Hematopoietic multipotent progenitor cell (in vitro differentiated cells): ENCODE results near the gene MOB1A. TPM values are rescaled to one million over a fixed set of nuclear protein-coding genes. Genes with fewer than 3 reads are reported as not detected.
A peak's percentile ranks its signal among the peaks of the same experiment; 100 is the strongest.

Experiments
- DNase-seq, 3 donors: peaks; one replicate each; pipeline ENCODE4 v3.0.0-alpha.2; 2011 to 2015; ENCODE audit warnings: low read depth in 2 of 3, low spot score in 2 of 3
- total RNA-seq: library from RNA; depleted of rRNA; stranded (reverse); fragments of >200 nt; gene quantifications from one replicate; pipeline ENCODE4 v1.2.3, GENCODE V29; 2012

Gene MOB1A
- total RNA-seq, 1 donor, result 61.1 TPM

GRCh38 chr2:74109551-74109950, 69.1 kb downstream of the MOB1A start:
- DNase-seq, result no peak

- DNase-seq, result no peak
Observed at GRCh38 chr2:74107071-74107470, 71.6 kb downstream of the MOB1A start.

DNA sequence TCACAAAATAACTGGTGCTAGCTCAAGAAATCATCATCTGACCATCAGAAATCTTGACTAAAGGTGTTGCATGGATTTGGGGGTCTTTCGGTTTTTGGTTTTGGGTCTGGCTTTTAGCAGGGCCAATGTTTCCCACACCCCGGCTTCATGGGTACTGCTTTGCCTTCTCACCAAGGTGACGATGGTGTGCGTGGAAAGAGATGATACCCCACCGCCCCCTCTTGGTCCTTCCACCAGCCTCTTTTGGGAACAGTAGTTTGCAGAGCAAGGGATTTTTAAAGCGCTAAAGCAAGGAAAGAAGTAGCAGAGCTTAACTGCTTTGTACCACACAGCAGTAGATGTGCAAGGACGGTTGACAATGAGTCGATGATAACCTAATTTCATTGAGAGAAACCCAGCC, 73.3 kb downstream of the MOB1A start:
- no peak for DNase-seq

DNA sequence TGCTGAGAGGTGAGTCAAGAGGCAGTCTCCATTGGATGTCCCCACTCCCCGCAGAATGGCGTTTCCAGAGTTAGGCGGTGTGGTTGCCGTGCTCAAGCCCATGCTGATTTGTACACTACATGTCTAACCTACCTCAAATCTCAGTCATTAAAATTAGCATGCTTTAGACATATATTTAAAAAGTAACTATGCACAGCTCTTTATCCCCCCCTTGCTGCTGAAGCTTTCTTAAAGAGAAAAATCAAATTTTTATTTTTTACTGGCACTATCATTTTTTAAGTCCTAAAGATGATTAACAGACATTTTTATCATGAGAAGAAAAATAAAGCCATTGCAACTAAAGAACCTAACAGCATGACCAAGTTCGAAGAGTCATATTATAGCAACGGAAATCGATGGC, 73.8 kb downstream of the MOB1A start:
- peak in 1 of 3 donors; percentile 45 for DNase-seq

DNA sequence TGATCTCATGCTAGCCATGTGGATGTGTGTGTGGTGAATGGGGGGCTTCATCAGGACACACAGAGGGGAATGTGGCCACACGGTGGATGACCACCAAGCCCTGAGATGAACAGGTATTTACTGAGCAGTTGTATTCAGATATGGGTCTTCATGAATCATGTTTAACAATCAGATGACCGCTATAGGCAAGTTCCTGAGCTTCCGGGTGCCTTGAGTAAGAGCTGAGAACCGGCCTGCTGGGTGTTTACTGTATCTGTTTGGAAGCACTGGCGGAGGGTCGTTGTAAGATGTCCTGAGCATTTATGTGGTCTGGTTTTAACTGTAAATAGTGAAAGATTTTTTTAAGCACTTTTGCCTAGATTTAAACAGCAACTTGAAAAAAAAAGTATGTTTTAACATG, 74.9 kb downstream of the MOB1A start:
- DNase-seq, result no peak

Other genes starting within 250 kb of the MOB1A start
- gene TET3, start 194.0 kb downstream of the MOB1A start, total RNA-seq, result 11.0 TPM
- 5.7 TPM for gene BOLA3, start 31.0 kb downstream of the MOB1A start, total RNA-seq
- gene MTHFD2, start 19.7 kb upstream of the MOB1A start, total RNA-seq, result 31.8 TPM
- 4.3 TPM for gene SLC4A5, start 164.5 kb upstream of the MOB1A start, total RNA-seq
- gene DCTN1, start 201.4 kb upstream of the MOB1A start, total RNA-seq, result 98.3 TPM
- gene C2orf81, start 242.7 kb upstream of the MOB1A start, total RNA-seq, result 2.7 TPM
- gene WDR54, start 242.9 kb upstream of the MOB1A start, total RNA-seq, result 98.0 TPM